K562 (cell line): ENCODE data around the gene TLE4. TPM values are rescaled to one million over a fixed set of nuclear protein-coding genes. Genes with fewer than 3 reads are reported as not detected.

Experiments used
- ATAC-seq: fragments of 200-7000 bp; cut with Tn5 transposase; 3 replicates; pipeline ENCODE4 v1.9.1; 2020; ENCODE audit warnings: moderate library complexity
- BruUV-seq: library from RNA; stranded (reverse); fragments of 400-500 nt; replicated peaks from 2 replicates; lab custom pipeline; 2021; lab: Mats Ljungman, UMichigan
- CTCF ChIA-PET: fragments of 300-600 bp; formaldehyde crosslinking; extraction: SDS; loops from one replicate; lab custom pipeline; 2021; ENCODE audit warnings: low intra/inter-chr PET ratio; lab: Yijun Ruan, JAX
- POLR2A ChIA-PET: fragments of 300-600, 350-650 bp; sonication (Branson Sonifier 250); formaldehyde crosslinking; extraction: SDS; loops from one replicate; lab custom pipeline; 2021; ENCODE audit warnings: antibody characterized with exemption, inconsistent platforms; lab: Yijun Ruan, JAX
- DNase-seq, 4 experiments: peaks; one replicate each; pipeline versions ENCODE4 v3.0.0 to v3.0.0-alpha.2; 2011 to 2018; ENCODE audit warnings: low spot score in 3 of 4, mixed read lengths in 3 of 4; ENCODE audit errors: extremely low read depth in 1 of 4
- FAIRE-seq: peaks from 2 replicates; lab custom pipeline; 2011; peaks lifted over from hg19 to GRCh38; lab: Jason Lieb, UNC
- H2AFZ ChIP-seq: 2 replicates; pipeline ENCODE4 v1.6.0; 2011; ENCODE audit warnings: low read depth, low read length, control low read depth, inconsistent platforms
- H3K27ac ChIP-seq: fragments of 200-600 bp; 3 replicates; pipeline ENCODE4 v1.8.0; 2011; ENCODE audit warnings: low read depth, mild to moderate bottlenecking, control low read depth, inconsistent platforms, low read length, moderate library complexity, mixed read lengths; ENCODE audit errors: extremely low read depth
- H3K27me3 ChIP-seq, 2 experiments: fragments of 300-600 bp in 1 of 2; 2 replicates in 1 of 2; 3 replicates in 1 of 2; pipeline versions ENCODE4 v1.6.0 to v1.8.0; 2011; ENCODE audit warnings: inconsistent platforms in 2 of 2, low read length in 2 of 2, mild to moderate bottlenecking in 1 of 2, mixed read lengths in 1 of 2, moderate library complexity in 1 of 2; ENCODE audit not compliant: control insufficient read depth in 2 of 2, insufficient read depth in 2 of 2
- H3K36me3 ChIP-seq: fragments of 300-600 bp; 3 replicates; pipeline ENCODE4 v1.8.0; 2011; ENCODE audit warnings: mild to moderate bottlenecking, low read length, inconsistent platforms; ENCODE audit not compliant: control insufficient read depth, insufficient read depth
- H3K4me1 ChIP-seq, 2 experiments: fragments of 200-600 bp in 1 of 2; replicated peaks in 1 of 2; 2 replicates in 1 of 2; 3 replicates in 1 of 2; pipeline versions ENCODE4 v1.5.1 to v1.8.0; 2011; ENCODE audit warnings: inconsistent platforms in 2 of 2, low read length in 2 of 2, mild to moderate bottlenecking in 1 of 2, mixed read lengths in 1 of 2, moderate library complexity in 1 of 2; ENCODE audit not compliant: control insufficient read depth in 2 of 2, insufficient read depth in 2 of 2
- H3K4me2 ChIP-seq: 2 replicates; pipeline ENCODE4 v1.6.1; 2011; ENCODE audit warnings: low read length, control low read depth, inconsistent platforms, mixed read lengths; ENCODE audit not compliant: insufficient read depth
- H3K4me3 ChIP-seq: fragments of 200-600 bp; sonication (generic), shearing (Covaris generic); 2 replicates; pipeline ENCODE4 v1.5.1; 2016; ENCODE audit warnings: control low read depth, inconsistent platforms
- H3K79me2 ChIP-seq: fragments of 200-600 bp; 3 replicates; pipeline ENCODE4 v1.8.0; 2011; ENCODE audit warnings: low read length, inconsistent platforms; ENCODE audit not compliant: control insufficient read depth, insufficient read depth
- H3K9ac ChIP-seq, 2 experiments: 2 replicates each; pipeline versions ENCODE4 v1.6.0 to v1.6.1; 2011; ENCODE audit warnings: low read depth in 2 of 2, low read length in 2 of 2, control low read depth in 1 of 2, inconsistent platforms in 1 of 2, mild to moderate bottlenecking in 1 of 2, mixed read lengths in 1 of 2; ENCODE audit not compliant: insufficient read depth in 1 of 2
- H3K9me1 ChIP-seq: one replicate; pipeline ENCODE4 v1.6.0; 2011; ENCODE audit warnings: inconsistent platforms, mild to moderate bottlenecking, low read length, moderate library complexity; ENCODE audit not compliant: control insufficient read depth, insufficient read depth
- H3K9me3 ChIP-seq: replicated peaks from 2 replicates; pipeline ENCODE4 v1.5.1; 2011; ENCODE audit warnings: low read depth, low read length, inconsistent platforms; ENCODE audit not compliant: control insufficient read depth, insufficient read depth
- H4K20me1 ChIP-seq: replicated peaks from 2 replicates; pipeline ENCODE4 v1.6.1; 2011; ENCODE audit warnings: low read length, inconsistent platforms, mixed read lengths; ENCODE audit not compliant: control insufficient read depth, insufficient read depth
- JUNB ChIP-seq: fragments of 450-650 bp; formaldehyde crosslinking; conservative IDR thresholded peaks from 2 replicates; pipeline ENCODE4 v1.4.0; 2020; ENCODE audit warnings: mild to moderate bottlenecking
- MCM2 ChIP-seq: fragments of 450-650 bp; IDR thresholded peaks from 2 replicates; pipeline ENCODE4 v1.6.1; 2017; ENCODE audit warnings: low read depth, mild to moderate bottlenecking
- MCM3 ChIP-seq: fragments of 450-650 bp; IDR thresholded peaks from 2 replicates; pipeline ENCODE4 v1.6.1; 2016
- NCOA4 ChIP-seq: fragments of 450-650 bp; IDR thresholded peaks from 2 replicates; pipeline ENCODE4 v1.6.1; 2018; ENCODE audit warnings: mild to moderate bottlenecking; ENCODE audit not compliant: partially characterized antibody
- POLR2B ChIP-seq: fragments of 450-650 bp; IDR thresholded peaks from 2 replicates; pipeline ENCODE4 v1.6.1; 2018; ENCODE audit warnings: low read depth; ENCODE audit not compliant: partially characterized antibody
- RBFOX2 ChIP-seq: fragments of 200-400 bp; formaldehyde crosslinking; IDR thresholded peaks from 2 replicates; pipeline ENCODE4 v1.6.1; 2017; ENCODE audit warnings: low read depth, mild to moderate bottlenecking, low read length, moderate library complexity
- TAF1 ChIP-seq: IDR thresholded peaks from 2 replicates; pipeline ENCODE4 v1.6.1; 2011; ENCODE audit warnings: mild to moderate bottlenecking, low read length, moderate library complexity; ENCODE audit not compliant: insufficient read depth, control insufficient read depth, severe bottlenecking; ENCODE audit errors: extremely low read depth
- ZBTB5 ChIP-seq: fragments of 450-650 bp; IDR thresholded peaks from 2 replicates; pipeline ENCODE4 v1.6.1; 2017; ENCODE audit warnings: antibody characterized with exemption
- ZNF143 ChIP-seq: sonication (generic); formaldehyde crosslinking; IDR thresholded peaks from 2 replicates; pipeline ENCODE4 v1.9.0; 2022; ENCODE audit warnings: mild to moderate bottlenecking, missing genetic modification reagents
- ZNF318 ChIP-seq, 2 experiments: fragments of 450-650 bp; IDR thresholded peaks; 2 replicates each; pipeline ENCODE4 v1.6.1; 2016; ENCODE audit warnings: mild to moderate bottlenecking in 2 of 2, borderline replicate concordance in 1 of 2, low read depth in 1 of 2, moderate library complexity in 1 of 2
- ZNF354B ChIP-seq: fragments of 250-450 bp; sonication (Bioruptor Pico); IDR thresholded peaks from 2 replicates; pipeline ENCODE4 v1.4.0; 2020
- ZNF398 ChIP-seq: fragments of 250-450 bp; sonication (Bioruptor Pico); IDR thresholded peaks from 2 replicates; pipeline ENCODE4 v1.8.0; 2021; ENCODE audit warnings: moderate library complexity, mild to moderate bottlenecking, inconsistent platforms
- WGBS: fragments of 100-300 bp; shearing (Covaris generic); methylation state at CpG from one replicate; pipeline ENCODE4 v1.1.6; 2016; ENCODE audit warnings: low coverage, mixed read lengths; ENCODE audit not compliant: insufficient coverage; ENCODE audit errors: missing lambda C conversion rate; 5-methylcytosine and 5-hydroxymethylcytosine counted together
- in situ Hi-C: fragments of 300-500 bp; cut with MboI; formaldehyde crosslinking; loops from 4 replicates; pipeline ENCODE4 v1.15.0; 2018; ENCODE audit warnings: inconsistent platforms, mixed read lengths
- intact Hi-C: fragments of 100-400 bp; cut with micrococcal nuclease; formaldehyde crosslinking; loops from 2 replicates; pipeline ENCODE4 v1.14.2; 2022
- polyA plus RNA-seq, 8 experiments: library from polyadenylated mRNA; depleted of rRNA in 4 of 8; stranded (reverse) in 5 of 8; unstranded in 3 of 8; fragments of >200 nt; fragmentation: Nextera tagmentation in 2 of 8; fragmentation: Illumina TruSeq in 1 of 8; extraction: Ambion mirVana in 2 of 8; extraction: Trizol in 1 of 8; gene quantifications; 2 replicates each; pipeline versions ENCODE4 v1.2.1 to v1.2.3, GENCODE V29; 2011 to 2014; ENCODE audit warnings: inconsistent platforms in 1 of 8, missing spikeins in 1 of 8
- total RNA-seq, 7 experiments: library from RNA; depleted of rRNA in 6 of 7; stranded (reverse); fragments of >200 nt in 6 of 7; fragmentation: Illumina TruSeq in 2 of 7; extraction: Trizol in 2 of 7; gene quantifications; 2 replicates each; pipeline versions ENCODE4 v1.2.1 to v1.2.3, GENCODE V29; 2011 to 2021; ENCODE audit warnings: low replicate concordance in 1 of 7

The TLE4 gene
- total and polyA plus RNA-seq, 9 of the 15 experiments (the other 6 are each of a cell fraction or from before 2014, with no cell fraction given), result 1.1 to 8.8 (median 5.7) TPM

- H3K9me1 ChIP-seq, result no peaks in the 10 kb centered on the region
- H3K9ac ChIP-seq, result no peak overlapping the region
- H3K4me3 ChIP-seq, result no peak overlapping the region
- TF ChIP-seq RBFOX2 (no peak), ZNF398 (CRISPR knock-in tag) (no peak), ZNF143 (CRISPR knock-in tag) (no peak), NCOA4 (no peak), MCM3 (no peak), TAF1 (no peak), MCM2 (no peak), JUNB (no peak), POLR2B (no peak), ZNF318 (IDR thresholded peaks at IDR 0.05; ENCODE audit: borderline replicate concordance in 1 of 2, low read depth in 1 of 2) (no peak), ZBTB5 (no peak), ZNF354B (CRISPR knock-in tag) (no peak)
- TF ChIP-seq, all 486 proteins: peak for 0
- no peaks in the 10 kb centered on the region for H4K20me1 ChIP-seq
- no peaks in the 10 kb centered on the region for H3K4me1 ChIP-seq
- in situ Hi-C loops, result no loop called here
- DNase-seq, result no peak
- no peak overlapping the region for H3K27ac ChIP-seq
- ATAC-seq, result no peak
- BruUV-seq, result no TSS peak
- no peak overlapping the region for H2AFZ ChIP-seq
- FAIRE-seq, result no peak
- H3K79me2 ChIP-seq, result no peaks in the 10 kb centered on the region
- POLR2A ChIA-PET, result no interaction called here
- H3K4me2 ChIP-seq, result no peak overlapping the region
- CTCF ChIA-PET, result no interaction called here
- H3K36me3 ChIP-seq, result no peaks in the 10 kb centered on the region
- intact Hi-C loops, result no loop called here
- WGBS, result 49% methylated on average over 3 of the region's 3 CpGs
- H3K27me3 ChIP-seq, result no peaks in the 10 kb centered on the region
- H3K9me3 ChIP-seq, result no peaks in the 10 kb centered on the region
Measured at GRCh38 chr9:79633558-79633957, 61.8 kb downstream of the TLE4 start.
